MM.1S (cell line): ENCODE results near the gene GDPD5.

ENCODE experiments used
- EZH2 ChIP-seq: fragments of 300-600 bp; sonication (generic); optimal IDR thresholded peaks from 2 replicates; pipeline ENCODE3; 2017; ENCODE audit warnings: low read depth, mild to moderate bottlenecking, antibody characterized with exemption, low read length, mixed read lengths
- EZH2phosphoT487 ChIP-seq: fragments of 300-600 bp; sonication (generic); IDR thresholded peaks from 2 replicates; pipeline ENCODE4 v1.6.1; 2018; ENCODE audit warnings: antibody characterized with exemption, low read length
- TF ChIP-seq, protein P1 (sequence below): fragments of 300-600 bp; sonication (generic); IDR thresholded peaks from 2 replicates; pipeline ENCODE4 v1.5.1; 2016; ENCODE audit warnings: antibody characterized with exemption, low read length, mixed read lengths

DNA sequence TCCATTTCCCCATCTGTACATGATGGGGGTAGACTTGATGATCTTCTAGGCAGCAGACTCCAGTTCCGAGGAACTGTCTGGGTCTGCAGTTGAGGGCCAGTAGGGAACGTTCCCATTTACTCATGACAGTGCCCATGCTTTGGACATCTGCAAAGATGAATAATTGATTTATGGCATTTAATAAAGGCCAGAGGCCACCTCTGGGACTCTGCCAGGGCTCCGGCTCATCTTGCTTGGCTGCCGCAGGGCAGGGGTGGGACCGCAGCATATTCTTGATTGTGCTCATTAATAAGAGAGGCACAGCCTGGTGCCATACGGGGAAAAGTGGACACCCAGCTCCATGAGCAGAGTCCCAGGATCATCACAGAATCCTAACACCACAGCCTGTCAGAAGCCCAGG is 64.6 kb downstream of the GDPD5 start:
- TF ChIP-seq, protein P1, sequence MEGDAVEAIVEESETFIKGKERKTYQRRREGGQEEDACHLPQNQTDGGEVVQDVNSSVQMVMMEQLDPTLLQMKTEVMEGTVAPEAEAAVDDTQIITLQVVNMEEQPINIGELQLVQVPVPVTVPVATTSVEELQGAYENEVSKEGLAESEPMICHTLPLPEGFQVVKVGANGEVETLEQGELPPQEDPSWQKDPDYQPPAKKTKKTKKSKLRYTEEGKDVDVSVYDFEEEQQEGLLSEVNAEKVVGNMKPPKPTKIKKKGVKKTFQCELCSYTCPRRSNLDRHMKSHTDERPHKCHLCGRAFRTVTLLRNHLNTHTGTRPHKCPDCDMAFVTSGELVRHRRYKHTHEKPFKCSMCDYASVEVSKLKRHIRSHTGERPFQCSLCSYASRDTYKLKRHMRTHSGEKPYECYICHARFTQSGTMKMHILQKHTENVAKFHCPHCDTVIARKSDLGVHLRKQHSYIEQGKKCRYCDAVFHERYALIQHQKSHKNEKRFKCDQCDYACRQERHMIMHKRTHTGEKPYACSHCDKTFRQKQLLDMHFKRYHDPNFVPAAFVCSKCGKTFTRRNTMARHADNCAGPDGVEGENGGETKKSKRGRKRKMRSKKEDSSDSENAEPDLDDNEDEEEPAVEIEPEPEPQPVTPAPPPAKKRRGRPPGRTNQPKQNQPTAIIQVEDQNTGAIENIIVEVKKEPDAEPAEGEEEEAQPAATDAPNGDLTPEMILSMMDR, result no peak
- TF ChIP-seq EZH2 (no peak), EZH2phosphoT487 (no peak)
